ENCODE data around the gene SPATC1L.

The SPATC1L gene

DNA sequence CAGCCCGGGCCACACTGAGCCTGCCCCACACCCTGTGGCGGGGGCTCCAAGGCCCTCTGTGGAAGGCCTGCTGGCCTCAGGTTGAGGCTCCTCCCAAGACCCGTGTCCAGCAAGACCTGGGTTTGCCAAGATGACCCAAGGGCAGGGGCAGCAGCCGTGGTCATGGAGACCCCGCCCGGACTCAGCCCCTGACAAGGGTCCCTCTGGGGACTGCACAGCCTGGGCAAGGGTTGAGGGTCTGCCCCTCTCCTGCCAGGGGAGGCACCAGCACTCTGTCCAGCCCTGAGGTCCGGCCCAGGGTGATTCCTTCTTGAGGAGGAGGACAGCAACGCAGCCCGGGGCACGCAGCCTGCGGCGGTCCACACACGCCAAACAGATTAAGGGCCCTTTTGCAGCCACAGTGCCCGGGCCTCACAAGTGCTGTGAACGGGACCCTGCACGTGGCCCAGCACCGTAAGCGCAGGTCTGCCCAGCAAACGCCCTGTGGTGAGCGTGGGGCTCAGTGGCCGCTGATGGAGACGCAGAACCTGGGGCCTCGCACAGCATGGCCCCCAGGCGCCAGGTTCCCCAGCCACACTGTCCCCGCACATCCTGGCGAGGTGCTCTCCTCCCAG lies 3.4 kb downstream of the SPATC1L start:
- Histone ChIP-seq H3K79me2 (ENCODE audit: insufficient read depth, low read length) (no peaks in the 10 kb centered on the region), H4K20me1 (ENCODE audit: insufficient read depth, low read length) (no peaks in the 10 kb centered on the region), H3K9me2 (ENCODE audit: low read depth, low read length) (no peaks in the 10 kb centered on the region), H3K9me3 (ENCODE audit: low read length) (no peaks in the 10 kb centered on the region), H3F3A (ENCODE audit: insufficient read depth, low read length) (no peaks in the 10 kb centered on the region; the same call in 1 of the 2 replicates), H3K9ac (ENCODE audit: low read length) (no peak overlapping the region), H3K36me3 (ENCODE audit: insufficient read depth, low read length) (no peaks in the 10 kb centered on the region; the same call in 1 of the 2 replicates), H3K27ac (ENCODE audit: low read depth, low read length, poor library complexity, severe bottlenecking) (no peak overlapping the region), H2AFZ (ENCODE audit: low read length) (no peak overlapping the region), H3K4me2 (ENCODE audit: low read length) (no peak overlapping the region), H3K4me1 (ENCODE audit: insufficient read depth, low read length, severe bottlenecking) (peaks cover 17% of the 10 kb centered on the region), H3K27me3 (ENCODE audit: insufficient read depth, low read length) (no peaks in the 10 kb centered on the region), H3K4me3 (ENCODE audit: low read depth, low read length, poor library complexity, severe bottlenecking) (no peak overlapping the region)
- TF ChIP-seq, protein P1, sequence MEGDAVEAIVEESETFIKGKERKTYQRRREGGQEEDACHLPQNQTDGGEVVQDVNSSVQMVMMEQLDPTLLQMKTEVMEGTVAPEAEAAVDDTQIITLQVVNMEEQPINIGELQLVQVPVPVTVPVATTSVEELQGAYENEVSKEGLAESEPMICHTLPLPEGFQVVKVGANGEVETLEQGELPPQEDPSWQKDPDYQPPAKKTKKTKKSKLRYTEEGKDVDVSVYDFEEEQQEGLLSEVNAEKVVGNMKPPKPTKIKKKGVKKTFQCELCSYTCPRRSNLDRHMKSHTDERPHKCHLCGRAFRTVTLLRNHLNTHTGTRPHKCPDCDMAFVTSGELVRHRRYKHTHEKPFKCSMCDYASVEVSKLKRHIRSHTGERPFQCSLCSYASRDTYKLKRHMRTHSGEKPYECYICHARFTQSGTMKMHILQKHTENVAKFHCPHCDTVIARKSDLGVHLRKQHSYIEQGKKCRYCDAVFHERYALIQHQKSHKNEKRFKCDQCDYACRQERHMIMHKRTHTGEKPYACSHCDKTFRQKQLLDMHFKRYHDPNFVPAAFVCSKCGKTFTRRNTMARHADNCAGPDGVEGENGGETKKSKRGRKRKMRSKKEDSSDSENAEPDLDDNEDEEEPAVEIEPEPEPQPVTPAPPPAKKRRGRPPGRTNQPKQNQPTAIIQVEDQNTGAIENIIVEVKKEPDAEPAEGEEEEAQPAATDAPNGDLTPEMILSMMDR (IDR thresholded peaks at IDR 0.05; ENCODE audit: low read length), result no peak
- no peak for TF ChIP-seq EZH2 (IDR thresholded peaks at IDR 0.05; ENCODE audit: borderline replicate concordance, low read length)

DNA sequence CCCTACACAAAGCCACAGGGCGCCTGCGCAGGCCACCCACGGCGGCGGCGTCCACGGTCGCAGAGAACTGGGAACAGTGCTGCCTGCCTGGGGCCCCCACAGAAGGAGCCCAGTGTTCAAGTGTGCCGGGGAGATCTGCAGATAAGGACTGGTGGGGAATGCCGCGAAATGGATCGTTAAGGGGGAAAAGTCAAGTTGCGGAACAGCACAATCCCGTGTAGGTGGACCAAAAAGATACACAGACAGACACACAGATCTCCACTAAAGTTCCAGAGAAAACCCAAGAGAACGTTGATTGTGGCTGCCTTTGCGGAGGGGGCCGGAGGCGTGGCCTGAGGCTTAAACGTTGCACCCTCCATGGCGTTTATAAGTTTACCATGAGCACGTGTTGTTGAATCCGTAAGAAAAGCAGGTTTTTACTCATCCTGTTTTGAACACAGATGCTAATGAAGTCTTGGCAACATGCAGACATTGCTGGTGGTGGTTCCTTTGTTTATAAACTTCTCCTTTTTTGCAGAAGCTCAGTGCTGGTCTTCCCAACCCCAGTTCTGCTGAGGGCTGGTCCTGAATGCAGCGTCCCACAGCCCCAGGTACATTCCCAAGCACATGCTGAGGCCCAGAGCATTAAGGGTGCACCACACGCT lies 4.1 kb downstream of the SPATC1L start:
- no peaks in the 10 kb centered on the region; the same call in 1 of the 2 replicates for H3K36me3 ChIP-seq (ENCODE audit: insufficient read depth, low read length)
- no peaks in the 10 kb centered on the region for H3K9me3 ChIP-seq (ENCODE audit: low read length)
- TF ChIP-seq, protein P1 (IDR thresholded peaks at IDR 0.05; ENCODE audit: low read length), result no peak
- TF ChIP-seq EZH2 (IDR thresholded peaks at IDR 0.05; ENCODE audit: borderline replicate concordance, low read length), result no peak
- no peaks in the 10 kb centered on the region for H4K20me1 ChIP-seq (ENCODE audit: insufficient read depth, low read length)
- no peak overlapping the region for H3K4me2 ChIP-seq (ENCODE audit: low read length)
- no peaks in the 10 kb centered on the region for H3F3A ChIP-seq (ENCODE audit: insufficient read depth, low read length)
- no peak overlapping the region for H3K4me3 ChIP-seq (ENCODE audit: low read depth, low read length, poor library complexity, severe bottlenecking)
- H3K79me2 ChIP-seq (ENCODE audit: insufficient read depth, low read length), result no peaks in the 10 kb centered on the region
- H2AFZ ChIP-seq (ENCODE audit: low read length), result no peak overlapping the region
- no peak overlapping the region for H3K27ac ChIP-seq (ENCODE audit: low read depth, low read length, poor library complexity, severe bottlenecking)
- no peaks in the 10 kb centered on the region for H3K27me3 ChIP-seq (ENCODE audit: insufficient read depth, low read length)
- H3K9ac ChIP-seq (ENCODE audit: low read length), result no peak overlapping the region
- peaks cover 10% of the 10 kb centered on the region for H3K4me1 ChIP-seq (ENCODE audit: insufficient read depth, low read length, severe bottlenecking)
- H3K9me2 ChIP-seq (ENCODE audit: low read depth, low read length), result no peaks in the 10 kb centered on the region

DNA sequence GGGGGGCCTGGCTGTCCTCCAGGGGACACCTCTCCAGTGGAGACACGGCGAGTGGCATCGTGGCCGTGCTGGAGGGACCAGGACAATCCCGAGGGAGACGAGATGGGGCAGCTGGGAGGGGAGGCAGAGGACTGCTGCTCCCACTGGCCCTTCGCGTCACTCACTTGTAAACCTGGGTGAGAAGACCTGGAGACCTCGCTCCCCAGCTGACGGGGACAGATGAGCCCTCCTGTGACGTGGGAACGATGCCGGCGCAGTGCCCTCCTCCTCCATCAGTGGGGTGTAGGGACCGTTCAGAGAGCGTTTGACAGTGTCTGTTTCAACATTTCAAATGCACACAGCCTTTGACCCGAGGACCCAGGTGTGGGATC lies 4.6 kb downstream of the SPATC1L start:
- Histone ChIP-seq H3K27ac (ENCODE audit: low read depth, low read length, poor library complexity, severe bottlenecking) (no peak overlapping the region), H3K79me2 (ENCODE audit: insufficient read depth, low read length) (no peaks in the 10 kb centered on the region), H3K36me3 (ENCODE audit: insufficient read depth, low read length) (no peaks in the 10 kb centered on the region; the same call in 1 of the 2 replicates), H3K27me3 (ENCODE audit: insufficient read depth, low read length) (no peaks in the 10 kb centered on the region; the same call in 1 of the 2 replicates), H3K9ac (ENCODE audit: low read length) (no peak overlapping the region), H3K4me2 (ENCODE audit: low read length) (no peak overlapping the region), H3K4me1 (ENCODE audit: insufficient read depth, low read length, severe bottlenecking) (peaks cover 9% of the 10 kb centered on the region), H3F3A (ENCODE audit: insufficient read depth, low read length) (no peaks in the 10 kb centered on the region), H3K4me3 (ENCODE audit: low read depth, low read length, poor library complexity, severe bottlenecking) (no peak overlapping the region), H2AFZ (ENCODE audit: low read length) (no peak overlapping the region), H3K9me2 (ENCODE audit: low read depth, low read length) (no peaks in the 10 kb centered on the region), H3K9me3 (ENCODE audit: low read length) (peaks cover 3% of the 10 kb centered on the region; the same call in 1 of the 2 replicates), H4K20me1 (ENCODE audit: insufficient read depth, low read length) (no peaks in the 10 kb centered on the region)
- no peak for TF ChIP-seq EZH2 (IDR thresholded peaks at IDR 0.05; ENCODE audit: borderline replicate concordance, low read length)
- TF ChIP-seq, protein P1 (IDR thresholded peaks at IDR 0.05; ENCODE audit: low read length), result no peak

Measured in OCI-LY1 (cell line).